KBM-7 (cell line): ENCODE measurements around the gene NUDT11.
A peak's percentile ranks its signal among the peaks of the same experiment; 100 is the strongest.
"Not testable (repeated sequence)": the region's sequence is repeated elsewhere in the genome, so short reads cannot be mapped to it uniquely, and the experiment has no call there.

ENCODE experiments used
- DNase-seq: peaks from one replicate; pipeline ENCODE4 v3.0.0-alpha.2; 2015
- in situ Hi-C: fragments of 300-500 bp; cut with MboI; formaldehyde crosslinking; loops from 2 replicates; pipeline ENCODE4 v1.14.3; 2020; ENCODE audit warnings: low sequenced_read_pairs, low pct_unique_long_range_greater_than_20kb, mixed read lengths

NUDT11 gene

GRCh38 chrX:51496501-51497291, at the start of gene NUDT11:
Gene NUDT11, minus strand, starts transcription at chrX:51496592. Its CDS starts 148 bp downstream, at chrX:51496444.
- peak; percentile 86 for DNase-seq
- in situ Hi-C loops: no loop called here

GRCh38 chrX:51520393-51520792, 24.0 kb upstream of the NUDT11 start:
- no peak for DNase-seq
- in situ Hi-C loops: no loop called here

- in situ Hi-C loops, DNase-seq: not testable (repeated sequence)
Observed at GRCh38 chrX:51519131-51519530, 22.7 kb upstream of the NUDT11 start.

- in situ Hi-C loops: no loop called here
Observed at GRCh38 chrX:51507551-51507950, 11.2 kb upstream of the NUDT11 start.

GRCh38 chrX:51495701-51496488, 497 bp downstream of the NUDT11 start:
- in situ Hi-C loops: not testable (repeated sequence)

More at GRCh38 chrX:51507551-51507950, 11.2 kb upstream of the NUDT11 start:
- DNase-seq: no peak

GRCh38 chrX:51494409-51494808, 2.0 kb downstream of the NUDT11 start:
- peak; percentile 45 for DNase-seq
- in situ Hi-C loops: no loop called here

More at GRCh38 chrX:51495701-51496488, 497 bp downstream of the NUDT11 start:
- peak; percentile 47 for DNase-seq

GRCh38 chrX:51487960-51488267, 8.5 kb downstream of the NUDT11 start:
- in situ Hi-C loops: no loop called here
- no peak for DNase-seq

GRCh38 chrX:51484616-51485015, 11.8 kb downstream of the NUDT11 start:
- DNase-seq: peak; percentile 5
- in situ Hi-C loops: no loop called here

- DNase-seq, in situ Hi-C loops: not testable (repeated sequence)
Observed at GRCh38 chrX:51482411-51482810, 14.0 kb downstream of the NUDT11 start.

- no peak for DNase-seq
- in situ Hi-C loops: no loop called here
Observed at GRCh38 chrX:51476930-51477329, 19.5 kb downstream of the NUDT11 start.

GRCh38 chrX:51463322-51463721, 33.1 kb downstream of the NUDT11 start:
- in situ Hi-C loops: no loop called here
- DNase-seq: no peak

GRCh38 chrX:51461053-51462044, 35.0 kb downstream of the NUDT11 start:
- peak; percentile 51 for DNase-seq
- in situ Hi-C loops: no loop called here

- DNase-seq: peak; percentile 16
- in situ Hi-C loops: no loop called here
Observed at GRCh38 chrX:51459125-51459524, 37.3 kb downstream of the NUDT11 start.

GRCh38 chrX:51456814-51457213, 39.6 kb downstream of the NUDT11 start:
- in situ Hi-C loops: no loop called here
- DNase-seq: peak; percentile 18

GRCh38 chrX:51456246-51456645, 40.1 kb downstream of the NUDT11 start:
- in situ Hi-C loops: no loop called here
- DNase-seq: no peak

GRCh38 chrX:51440365-51440764, 56.0 kb downstream of the NUDT11 start:
- in situ Hi-C loops: no loop called here
- DNase-seq: no peak
